Suppressor macrophage treated with lipopolysaccharide for 1 hour (primary cell): ENCODE data around the gene TGFA.

Experiments
- DNase-seq, 3 donors: peaks; one replicate each; pipeline ENCODE4 v3.0.0-alpha.2; 2020 to 2022

TGFA gene

GRCh38 chr2:70523996-70524965 lies 29.3 kb downstream of the TGFA start:
- DNase-seq, result peak; percentile 62 to 73 (median 64)

- DNase-seq, result no peak
Measured at GRCh38 chr2:70523672-70523995, 30.0 kb downstream of the TGFA start.

GRCh38 chr2:70522627-70523026 lies 31.0 kb downstream of the TGFA start:
- DNase-seq, result no peak

DNA sequence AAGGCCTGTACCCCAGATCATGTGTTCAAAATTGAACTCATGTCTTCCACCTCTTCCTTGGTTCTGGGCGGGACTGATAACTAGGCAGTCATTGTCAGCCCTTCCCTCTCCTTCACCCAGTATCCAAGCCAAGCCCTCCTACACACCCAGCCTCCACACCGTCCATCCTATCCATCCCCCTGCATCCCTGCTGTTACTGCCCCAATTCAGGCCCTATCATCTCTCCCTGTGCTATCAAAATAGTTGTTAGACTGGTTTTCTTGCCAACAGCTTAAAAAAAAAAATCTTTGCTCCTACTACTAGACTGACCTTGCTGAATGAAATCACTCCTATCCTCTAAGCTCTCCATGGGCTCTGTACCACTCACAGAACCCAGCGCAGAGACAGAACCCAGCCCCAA lies 32.8 kb downstream of the TGFA start:
- DNase-seq, result no peak

DNA sequence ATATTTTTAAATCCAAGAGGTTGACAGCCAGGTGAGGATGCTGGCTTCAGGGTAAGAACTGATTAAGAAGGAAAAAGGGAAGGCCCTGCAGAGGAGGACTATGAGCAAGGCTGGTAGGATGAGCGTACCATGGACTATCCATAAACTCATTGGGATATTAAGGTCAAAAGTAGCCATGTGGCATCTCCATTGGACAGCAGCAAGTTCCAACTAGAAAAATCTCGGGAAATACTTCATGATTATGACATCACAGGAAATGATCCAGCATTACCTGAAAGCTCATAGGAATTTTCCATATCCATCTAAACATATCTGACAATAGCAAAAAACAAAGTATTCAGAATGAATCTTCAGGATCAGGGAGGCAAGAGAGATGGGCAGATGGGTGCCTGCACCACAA lies 34.2 kb downstream of the TGFA start:
- DNase-seq, result no peak

GRCh38 chr2:70518557-70518956 lies 35.1 kb downstream of the TGFA start:
- DNase-seq, result no peak

DNA sequence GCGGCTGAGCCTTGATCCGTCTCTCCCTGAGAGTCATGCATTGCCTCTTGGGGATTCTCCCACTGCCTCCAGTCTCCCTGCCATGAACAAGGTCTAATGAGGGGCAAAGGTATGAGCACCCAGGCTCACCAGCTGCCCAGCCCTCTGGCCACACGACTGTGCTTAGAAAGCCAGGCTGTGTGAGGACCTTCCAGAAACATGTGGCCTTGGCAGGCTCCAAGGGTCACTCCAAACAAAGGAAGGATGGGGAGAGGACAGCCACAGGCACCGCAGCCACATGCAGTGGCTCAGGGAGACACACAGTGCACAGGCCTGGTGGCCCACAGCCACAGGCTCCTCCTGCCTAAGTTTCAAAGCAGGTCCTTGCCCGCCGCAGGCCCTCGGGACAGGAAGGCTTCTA lies 35.8 kb downstream of the TGFA start:
- no peak for DNase-seq

DNA sequence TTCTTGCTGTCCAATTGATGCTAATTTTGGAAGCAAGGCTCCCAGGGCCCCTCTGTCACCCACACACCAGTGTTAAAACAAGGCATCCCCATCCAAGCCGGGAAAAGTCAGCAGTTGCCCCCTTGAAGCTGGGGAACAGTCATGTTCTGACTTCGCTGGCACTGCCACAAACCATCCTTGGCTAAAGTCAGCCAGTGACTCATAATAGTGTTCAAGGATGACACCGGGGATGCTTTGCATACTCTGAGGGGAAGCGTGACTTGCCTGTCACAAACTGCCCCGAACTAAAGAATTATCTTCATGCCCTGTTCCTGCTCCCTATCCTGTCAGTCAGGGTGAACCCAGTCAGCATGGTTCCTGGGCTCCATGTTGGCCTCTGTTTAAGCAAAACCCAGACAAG lies 37.0 kb downstream of the TGFA start:
- DNase-seq, result peak; percentile 87 to 96 (median 92)

- DNase-seq, result peak; percentile 82 to 94 (median 92)
Measured at GRCh38 chr2:70515938-70516337, 37.7 kb downstream of the TGFA start.

DNA sequence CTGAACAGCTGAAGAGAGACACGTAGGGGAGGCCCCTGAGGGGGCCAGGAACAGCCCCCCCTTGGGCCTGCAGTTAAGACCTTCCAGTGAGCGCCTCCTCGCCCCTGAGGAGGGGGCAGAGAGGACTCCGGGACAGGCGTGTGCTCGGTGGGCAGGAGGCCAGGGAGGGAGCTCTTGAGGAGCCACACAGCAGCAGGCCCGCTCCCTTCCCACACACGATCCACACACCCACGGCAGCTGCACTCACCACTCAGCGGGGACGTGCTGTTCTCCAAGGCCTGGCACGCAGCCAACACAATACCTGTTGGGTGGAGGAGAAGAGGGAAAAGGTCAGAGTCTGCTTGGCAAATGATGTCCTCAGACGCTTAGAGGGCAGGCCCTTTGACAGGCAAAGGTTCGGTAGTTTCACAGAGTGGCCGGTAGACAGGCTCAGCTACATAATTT lies 39.0 kb downstream of the TGFA start:
- no peak for DNase-seq

- DNase-seq, result no peak
Measured at GRCh38 chr2:70513738-70514137, 39.9 kb downstream of the TGFA start.

DNA sequence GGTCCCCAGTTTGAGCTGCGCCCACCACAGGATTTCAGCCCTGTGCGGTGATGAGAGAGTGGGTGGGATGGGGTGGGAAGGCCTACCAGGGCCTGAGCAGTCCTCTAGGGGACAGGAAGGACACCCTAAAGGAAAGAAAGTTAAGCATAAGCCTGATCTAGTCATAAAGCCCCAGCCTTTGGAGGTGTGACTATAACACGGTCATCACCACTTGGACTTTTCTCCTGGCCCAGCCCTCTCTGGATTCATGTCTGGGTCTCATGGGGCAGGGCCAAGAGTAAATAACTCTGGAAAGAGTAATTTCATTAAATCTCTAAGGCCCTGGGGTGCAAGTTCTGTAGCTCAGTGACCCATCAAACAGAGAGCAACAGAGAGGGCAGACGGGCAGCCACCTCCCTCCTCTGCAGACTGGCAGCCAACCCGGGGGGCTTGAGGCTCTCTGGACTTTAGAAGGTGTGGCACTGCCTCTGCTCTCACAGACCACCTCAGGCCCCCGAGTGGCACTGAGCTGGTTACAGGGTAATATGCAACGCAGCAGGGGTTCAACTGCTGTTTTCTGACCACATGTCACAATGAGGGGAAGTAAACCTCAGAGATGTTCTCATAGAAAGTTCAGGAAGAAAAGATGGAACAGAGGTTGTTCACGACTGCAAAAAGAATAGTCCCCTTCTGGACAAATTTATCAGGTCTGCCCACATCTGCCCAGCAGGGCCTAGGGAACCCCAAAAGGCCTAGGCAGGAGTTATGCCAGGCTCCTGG lies 41.5 kb downstream of the TGFA start:
- DNase-seq, result no peak

DNA sequence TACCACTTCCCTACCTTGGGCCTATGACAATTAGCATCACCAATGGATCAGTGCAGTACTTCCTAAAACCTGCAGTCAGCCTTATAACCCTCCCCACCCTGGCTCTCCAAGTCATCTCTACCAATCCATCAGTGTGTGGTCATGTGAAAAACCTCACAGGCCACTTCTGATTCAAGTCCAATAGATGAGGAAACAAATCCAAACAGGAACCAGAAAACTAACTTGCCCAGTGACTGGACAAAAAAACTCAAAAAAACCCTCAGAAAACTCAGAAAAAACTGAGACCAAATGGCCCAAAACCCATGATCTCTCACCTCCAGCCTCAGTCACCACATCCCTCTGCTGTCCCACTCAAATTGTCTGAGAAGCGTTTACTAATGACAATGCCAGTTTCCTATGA lies 43.3 kb downstream of the TGFA start:
- DNase-seq, result peak; percentile 71 to 87 (median 73)

- DNase-seq, result peak in 2 of 3 donors; percentile 12 to 30
Measured at GRCh38 chr2:70509565-70509964, 44.1 kb downstream of the TGFA start.

DNA sequence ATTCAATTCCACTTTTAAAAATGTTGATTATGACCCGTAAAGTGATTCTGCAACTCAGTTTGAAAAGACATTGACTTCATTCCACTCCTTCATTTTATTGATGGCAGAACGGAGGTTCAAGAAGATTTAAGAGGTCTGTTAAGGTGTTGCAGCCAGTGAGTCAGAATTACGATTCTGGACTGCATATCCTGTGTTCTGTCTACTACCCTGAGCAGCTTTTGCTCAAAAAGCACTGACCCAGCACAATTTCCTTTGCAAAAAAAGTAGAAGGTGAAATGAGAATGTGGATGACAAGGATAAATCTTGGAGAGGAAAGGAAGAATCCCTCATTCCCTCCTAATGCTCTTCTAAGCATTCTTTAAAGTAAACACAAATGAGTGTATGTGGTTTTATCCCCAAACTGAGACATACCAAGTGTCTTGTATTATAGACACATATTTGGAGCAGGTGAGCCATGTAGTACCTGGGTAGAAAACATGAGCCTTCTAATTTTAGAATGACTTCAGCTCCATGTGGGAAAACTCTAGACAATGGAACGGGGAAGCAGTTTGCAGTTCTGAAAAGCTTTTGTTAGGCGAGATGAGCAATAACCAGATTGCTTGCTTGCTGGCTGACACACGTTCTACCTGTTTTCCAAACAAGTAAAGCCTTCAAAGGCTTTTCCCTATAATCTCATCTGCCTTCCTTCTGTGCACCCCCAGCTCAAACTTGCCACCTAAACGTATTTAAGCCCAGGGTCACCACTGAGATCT lies 44.7 kb downstream of the TGFA start:
- no peak for DNase-seq

DNA sequence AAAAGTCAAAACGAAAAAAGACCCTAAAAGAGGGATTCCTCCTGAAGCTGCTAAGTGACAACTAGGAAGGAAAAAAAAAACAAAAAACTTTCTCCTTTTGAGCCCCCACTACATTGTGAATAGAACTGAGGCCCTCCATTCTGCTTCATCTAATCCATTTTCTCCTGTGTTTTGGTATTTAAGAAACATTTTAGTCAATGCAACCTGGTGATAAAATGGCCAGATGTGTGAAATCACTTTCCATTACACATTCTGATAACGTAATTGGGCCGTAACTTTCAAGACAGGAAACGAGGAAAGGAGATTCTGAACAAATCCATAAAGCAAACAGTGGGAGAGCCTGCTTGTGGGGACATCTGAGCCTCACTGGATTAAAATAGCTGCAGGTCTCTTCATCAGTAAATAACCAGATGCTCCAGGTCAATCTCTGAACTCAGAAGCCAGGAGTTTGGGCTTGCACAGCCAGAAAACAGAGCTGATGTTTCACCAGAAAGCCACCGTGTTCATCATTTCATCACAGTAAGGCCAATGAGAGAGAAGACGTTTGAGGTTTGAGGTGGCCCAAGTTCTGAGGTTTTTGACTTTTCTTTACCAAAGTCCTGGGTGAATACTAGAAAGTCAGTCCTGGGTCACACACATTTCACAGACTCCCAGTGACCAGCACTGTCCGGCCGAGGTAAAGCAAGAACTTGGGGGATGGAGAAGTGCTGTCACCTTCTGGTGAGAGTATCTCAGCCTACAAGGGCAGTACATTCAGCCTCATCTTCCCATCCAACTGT lies 47.8 kb downstream of the TGFA start:
- DNase-seq, result no peak

GRCh38 chr2:70504750-70505149 lies 48.9 kb downstream of the TGFA start:
- no peak for DNase-seq

GRCh38 chr2:70503896-70504295 lies 49.7 kb downstream of the TGFA start:
- DNase-seq, result no peak

- no peak for DNase-seq
Measured at GRCh38 chr2:70501728-70502127, 51.9 kb downstream of the TGFA start.

DNA sequence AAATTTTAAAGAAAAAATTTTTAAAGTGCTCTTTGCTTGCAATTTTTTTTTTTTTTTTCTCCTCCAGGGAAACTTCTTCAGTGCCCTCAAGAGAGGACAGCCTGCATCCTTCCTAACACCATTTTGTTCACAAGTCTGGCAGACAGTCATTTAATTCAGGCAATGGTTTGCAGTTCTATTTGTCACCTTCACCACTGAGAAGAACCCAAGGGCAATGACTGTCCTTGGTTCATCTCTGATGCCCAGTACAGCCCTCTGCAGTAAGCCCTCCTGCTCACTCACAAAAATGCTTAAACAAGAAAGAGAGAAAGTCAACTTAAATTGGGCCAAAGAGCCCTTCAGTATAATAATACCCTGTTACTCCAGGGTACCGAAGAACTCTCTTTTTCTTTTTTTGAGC lies 52.4 kb downstream of the TGFA start:
- no peak for DNase-seq

DNA sequence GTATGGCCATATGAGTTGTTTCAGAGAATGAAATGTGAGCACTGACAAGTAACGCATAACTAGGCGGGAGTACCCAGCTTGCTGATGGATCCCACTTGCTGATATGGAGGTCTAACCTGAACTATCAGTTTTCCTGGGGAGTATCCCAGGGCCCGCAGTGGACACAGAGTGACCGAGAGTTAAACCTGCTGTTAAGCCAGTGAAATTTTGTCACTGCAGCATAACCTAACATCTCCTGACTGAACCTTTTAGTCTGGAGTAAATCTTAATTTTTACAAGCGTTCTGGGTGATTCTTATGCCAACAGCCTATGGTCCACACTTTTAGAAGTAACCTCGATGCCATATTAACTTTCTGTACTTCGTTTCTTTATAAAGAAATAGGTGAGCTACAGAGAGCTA lies 54.4 kb downstream of the TGFA start:
- DNase-seq, result no peak

DNA sequence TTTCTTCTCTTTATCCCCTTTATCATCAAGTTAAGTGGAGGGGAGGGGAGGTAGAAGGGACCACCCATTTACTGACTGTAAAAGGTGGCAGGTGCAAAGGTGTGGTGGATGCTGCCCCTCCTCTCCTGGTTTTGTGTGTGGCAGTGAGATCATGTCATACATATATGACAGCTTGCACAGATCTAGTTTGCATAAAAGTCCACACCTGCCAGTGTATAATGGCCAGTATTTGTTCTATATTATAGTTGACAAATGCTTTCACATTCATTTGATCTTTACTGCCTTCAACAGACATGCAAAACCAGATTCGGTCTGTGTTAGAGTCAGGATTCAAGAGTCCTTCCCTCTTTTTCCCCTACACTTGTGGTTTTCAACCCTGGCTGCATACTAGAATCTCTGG lies 55.1 kb downstream of the TGFA start:
- no peak for DNase-seq

DNA sequence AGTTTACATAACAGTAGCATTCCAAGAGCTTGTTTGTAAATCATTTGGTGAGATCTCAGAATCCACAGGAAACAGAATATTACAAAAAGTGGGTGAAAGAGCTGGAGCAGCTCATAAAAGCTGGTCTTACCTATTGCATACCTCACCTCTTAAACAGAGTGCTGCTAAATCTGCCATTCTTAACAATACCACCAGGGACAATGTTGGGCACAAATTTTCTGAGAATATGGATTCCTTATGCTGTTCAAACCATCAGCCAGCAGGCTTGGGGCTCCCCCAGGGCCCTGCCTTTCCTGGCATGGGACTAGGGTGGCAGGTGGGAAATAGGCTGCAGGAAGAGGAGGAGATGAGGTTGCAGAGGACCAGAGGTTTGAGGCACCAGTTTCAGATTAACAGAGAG lies 55.6 kb downstream of the TGFA start:
- no peak for DNase-seq
